ENCODE measurements around the gene JSRP1. TPM values are rescaled to one million over a fixed set of nuclear protein-coding genes. Genes with fewer than 3 reads are reported as not detected.

Gene JSRP1
- polyA plus RNA-seq, 1 donor = 2.2 TPM

DNA sequence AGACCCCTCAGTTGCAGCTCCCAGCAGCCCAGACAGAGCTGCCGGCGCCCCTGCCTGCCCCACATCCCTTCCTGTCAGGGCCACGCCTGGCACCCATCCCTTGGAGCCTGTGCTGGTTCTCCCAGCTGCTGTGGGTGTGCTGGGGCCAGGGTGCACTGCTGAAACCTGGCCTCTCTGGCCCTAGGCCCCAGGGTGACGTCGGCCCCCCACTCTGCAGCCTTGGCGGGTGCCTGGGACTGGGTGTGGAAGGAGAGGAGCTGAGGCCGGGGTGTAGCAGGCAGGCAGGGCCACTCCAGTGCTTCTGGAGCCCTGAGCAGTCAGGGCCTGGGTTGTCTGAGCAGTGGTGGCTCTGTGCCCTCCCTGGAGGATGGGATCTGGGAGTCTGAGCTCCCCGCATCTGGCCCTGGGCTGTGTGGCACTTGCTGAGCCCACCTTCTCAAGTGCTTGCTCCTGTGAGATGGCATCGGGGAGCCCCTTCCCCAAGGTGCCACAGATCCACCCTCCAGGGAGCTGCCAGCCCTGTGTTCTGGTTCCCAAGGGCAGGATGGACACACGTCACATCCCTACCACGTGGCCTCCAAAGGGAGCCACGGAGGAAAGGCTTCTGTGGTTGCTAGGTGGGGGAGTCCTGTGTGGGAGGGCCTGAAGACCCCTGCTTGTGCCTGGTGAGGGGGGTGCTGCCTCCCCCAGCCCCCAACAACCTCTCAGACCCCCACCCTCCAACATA, 25.2 kb downstream of the JSRP1 start:
- no peak for DNase-seq
- H3K4me1 ChIP-seq (ENCODE audit: control insufficient read depth, insufficient read depth, low read length) = peaks cover 23% of the 10 kb centered on the region
- H3K36me3 ChIP-seq (ENCODE audit: control insufficient read depth, insufficient read depth, low read length) = peaks cover 70% of the 10 kb centered on the region
- H3K27ac ChIP-seq (ENCODE audit: low read length) = no peak overlapping the region
- no peaks in the 10 kb centered on the region for H3K9me3 ChIP-seq (ENCODE audit: control insufficient read depth, low read depth, low read length)
- no peaks in the 10 kb centered on the region for H3K27me3 ChIP-seq (ENCODE audit: control insufficient read depth, insufficient read depth, low read length)
- H3K4me3 ChIP-seq (ENCODE audit: low read length) = no peak overlapping the region
- WGBS (ENCODE audit: insufficient coverage, low lambda C conversion rate) = no CpG with 5 or more reads among the region's 12 CpGs

DNA sequence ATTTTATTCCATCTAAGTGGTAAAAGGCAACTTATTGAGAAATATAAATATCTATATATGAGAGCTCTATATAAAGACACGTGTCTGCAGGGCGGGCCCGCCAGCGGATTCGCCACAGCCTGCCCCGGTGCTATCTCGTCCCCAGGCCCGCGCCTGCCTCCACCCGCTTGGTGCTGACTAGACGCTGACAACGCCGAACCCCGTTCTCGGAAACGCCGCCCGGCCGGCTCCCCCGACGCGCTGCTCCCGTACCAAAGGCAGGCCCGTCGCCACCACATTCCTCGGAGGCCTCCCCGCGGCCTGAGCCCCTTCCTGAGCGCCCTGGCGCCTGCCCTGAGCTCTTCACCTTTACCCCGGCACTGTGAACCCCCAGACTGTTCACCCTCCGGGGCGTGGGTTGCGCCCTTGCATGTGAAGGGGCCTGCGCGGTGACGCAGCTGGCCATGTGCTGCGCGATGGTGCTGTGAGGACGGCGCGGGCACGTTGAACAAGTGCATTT, 26.1 kb downstream of the JSRP1 start:
- Histone ChIP-seq H3K4me1 (ENCODE audit: control insufficient read depth, insufficient read depth, low read length) (peaks cover 22% of the 10 kb centered on the region), H3K9me3 (ENCODE audit: control insufficient read depth, low read depth, low read length) (no peaks in the 10 kb centered on the region), H3K27ac (ENCODE audit: low read length) (no peak overlapping the region), H3K4me3 (ENCODE audit: low read length) (no peak overlapping the region), H3K36me3 (ENCODE audit: control insufficient read depth, insufficient read depth, low read length) (peaks cover 78% of the 10 kb centered on the region), H3K27me3 (ENCODE audit: control insufficient read depth, insufficient read depth, low read length) (no peaks in the 10 kb centered on the region)
- no CpG with 5 or more reads among the region's 43 CpGs for WGBS (ENCODE audit: insufficient coverage, low lambda C conversion rate)
- DNase-seq = no peak

GRCh38 chr19:2229103-2230032, 26.8 kb downstream of the JSRP1 start:
- H3K36me3 ChIP-seq (ENCODE audit: control insufficient read depth, insufficient read depth, low read length) = peaks cover 83% of the 10 kb centered on the region
- H3K27me3 ChIP-seq (ENCODE audit: control insufficient read depth, insufficient read depth, low read length) = no peaks in the 10 kb centered on the region
- no peak overlapping the region for H3K4me3 ChIP-seq (ENCODE audit: low read length)
- peaks cover 16% of the 10 kb centered on the region for H3K4me1 ChIP-seq (ENCODE audit: control insufficient read depth, insufficient read depth, low read length)
- no peak for DNase-seq
- no CpG with 5 or more reads among the region's 45 CpGs for WGBS (ENCODE audit: insufficient coverage, low lambda C conversion rate)
- H3K27ac ChIP-seq (ENCODE audit: low read length) = no peak overlapping the region
- H3K9me3 ChIP-seq (ENCODE audit: control insufficient read depth, low read depth, low read length) = no peaks in the 10 kb centered on the region

- no peaks in the 10 kb centered on the region for H3K27me3 ChIP-seq (ENCODE audit: control insufficient read depth, insufficient read depth, low read length)
- no peaks in the 10 kb centered on the region for H3K9me3 ChIP-seq (ENCODE audit: control insufficient read depth, low read depth, low read length)
- H3K4me1 ChIP-seq (ENCODE audit: control insufficient read depth, insufficient read depth, low read length) = peaks cover 7% of the 10 kb centered on the region
- H3K36me3 ChIP-seq (ENCODE audit: control insufficient read depth, insufficient read depth, low read length) = peaks cover 81% of the 10 kb centered on the region
- no CpG with 5 or more reads among the region's 48 CpGs for WGBS (ENCODE audit: insufficient coverage, low lambda C conversion rate)
- DNase-seq = no peak
- no peak overlapping the region for H3K4me3 ChIP-seq (ENCODE audit: low read length)
- H3K27ac ChIP-seq (ENCODE audit: low read length) = no peak overlapping the region
Measured at GRCh38 chr19:2228157-2229030, 27.8 kb downstream of the JSRP1 start.

DNA sequence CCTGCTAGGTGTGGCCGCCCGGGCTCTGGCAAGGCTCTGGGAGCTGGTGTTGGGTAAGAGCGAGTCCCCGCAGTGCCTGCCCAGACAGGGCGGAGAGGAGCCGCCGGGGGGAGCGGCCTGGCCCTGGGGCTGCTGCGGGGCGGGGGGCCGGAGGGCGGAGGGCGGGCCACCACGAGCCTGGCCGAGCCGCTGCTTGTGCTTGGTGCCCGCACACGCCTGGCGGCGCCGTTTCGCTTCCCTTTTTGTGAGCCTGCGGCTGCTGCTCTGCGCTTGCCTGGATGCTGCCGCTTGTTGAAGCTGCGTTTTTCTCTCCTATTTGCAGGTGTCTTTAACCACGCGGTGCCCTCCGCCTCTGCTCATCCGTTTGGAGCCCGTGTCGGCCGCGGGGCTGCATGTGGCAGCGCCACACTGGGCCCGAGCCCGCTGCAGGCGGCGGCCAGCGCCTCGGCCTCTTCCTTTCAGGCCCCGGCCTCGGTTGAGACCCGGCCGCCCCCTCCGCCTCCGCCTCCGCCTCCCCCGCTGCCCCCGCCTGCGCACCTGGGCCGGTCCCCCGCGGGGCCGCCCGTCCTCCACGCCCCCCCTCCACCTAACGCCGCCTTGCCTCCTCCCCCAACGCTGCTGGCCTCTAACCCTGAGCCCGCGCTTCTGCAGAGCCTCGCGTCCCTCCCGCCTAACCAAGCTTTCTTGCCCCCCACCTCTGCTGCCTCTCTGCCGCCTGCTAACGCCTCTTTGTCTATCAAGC, 28.6 kb downstream of the JSRP1 start:
- no CpG with 5 or more reads among the region's 67 CpGs for WGBS (ENCODE audit: insufficient coverage, low lambda C conversion rate)

GRCh38 chr19:2226840-2227360, 29.3 kb downstream of the JSRP1 start:
- Histone ChIP-seq H3K9me3 (ENCODE audit: control insufficient read depth, low read depth, low read length) (no peaks in the 10 kb centered on the region), H3K36me3 (ENCODE audit: control insufficient read depth, insufficient read depth, low read length) (peaks cover 80% of the 10 kb centered on the region), H3K4me3 (ENCODE audit: low read length) (no peak overlapping the region), H3K27me3 (ENCODE audit: control insufficient read depth, insufficient read depth, low read length) (no peaks in the 10 kb centered on the region), H3K4me1 (ENCODE audit: control insufficient read depth, insufficient read depth, low read length) (no peaks in the 10 kb centered on the region), H3K27ac (ENCODE audit: low read length) (no peak overlapping the region)
- WGBS (ENCODE audit: insufficient coverage, low lambda C conversion rate) = no CpG with 5 or more reads among the region's 53 CpGs
- no peak for DNase-seq

More for the DNA sequence above, 28.6 kb downstream of the JSRP1 start:
- Histone ChIP-seq H3K27me3 (ENCODE audit: control insufficient read depth, insufficient read depth, low read length) (no peaks in the 10 kb centered on the region), H3K9me3 (ENCODE audit: control insufficient read depth, low read depth, low read length) (no peaks in the 10 kb centered on the region), H3K36me3 (ENCODE audit: control insufficient read depth, insufficient read depth, low read length) (peaks cover 80% of the 10 kb centered on the region), H3K27ac (ENCODE audit: low read length) (no peak overlapping the region), H3K4me1 (ENCODE audit: control insufficient read depth, insufficient read depth, low read length) (no peaks in the 10 kb centered on the region), H3K4me3 (ENCODE audit: low read length) (no peak overlapping the region)
- DNase-seq = no peak

GRCh38 chr19:2226051-2226839, 30.0 kb downstream of the JSRP1 start:
- Histone ChIP-seq H3K27ac (ENCODE audit: low read length) (no peak overlapping the region), H3K27me3 (ENCODE audit: control insufficient read depth, insufficient read depth, low read length) (no peaks in the 10 kb centered on the region), H3K36me3 (ENCODE audit: control insufficient read depth, insufficient read depth, low read length) (peaks cover 80% of the 10 kb centered on the region), H3K4me3 (ENCODE audit: low read length) (no peak overlapping the region), H3K9me3 (ENCODE audit: control insufficient read depth, low read depth, low read length) (no peaks in the 10 kb centered on the region), H3K4me1 (ENCODE audit: control insufficient read depth, insufficient read depth, low read length) (peaks cover 2% of the 10 kb centered on the region)
- WGBS (ENCODE audit: insufficient coverage, low lambda C conversion rate) = no CpG with 5 or more reads among the region's 59 CpGs
- DNase-seq = no peak

- Histone ChIP-seq H3K36me3 (ENCODE audit: control insufficient read depth, insufficient read depth, low read length) (peaks cover 75% of the 10 kb centered on the region), H3K4me3 (ENCODE audit: low read length) (no peak overlapping the region), H3K9me3 (ENCODE audit: control insufficient read depth, low read depth, low read length) (no peaks in the 10 kb centered on the region), H3K4me1 (ENCODE audit: control insufficient read depth, insufficient read depth, low read length) (peaks cover 2% of the 10 kb centered on the region), H3K27me3 (ENCODE audit: control insufficient read depth, insufficient read depth, low read length) (no peaks in the 10 kb centered on the region), H3K27ac (ENCODE audit: low read length) (no peak overlapping the region)
- DNase-seq = no peak
- 100% methylated on average over 1 of the region's 32 CpGs for WGBS (ENCODE audit: insufficient coverage, low lambda C conversion rate)
Measured at GRCh38 chr19:2225415-2226050, 30.7 kb downstream of the JSRP1 start.

Measured in large intestine (tissue), 3 donors.